Measurements from ENCODE around the gene PROSER3.
"Not testable (repeated sequence)": the region's sequence is repeated elsewhere in the genome, so short reads cannot be mapped to it uniquely, and the experiment has no call there.

Gene PROSER3

DNA sequence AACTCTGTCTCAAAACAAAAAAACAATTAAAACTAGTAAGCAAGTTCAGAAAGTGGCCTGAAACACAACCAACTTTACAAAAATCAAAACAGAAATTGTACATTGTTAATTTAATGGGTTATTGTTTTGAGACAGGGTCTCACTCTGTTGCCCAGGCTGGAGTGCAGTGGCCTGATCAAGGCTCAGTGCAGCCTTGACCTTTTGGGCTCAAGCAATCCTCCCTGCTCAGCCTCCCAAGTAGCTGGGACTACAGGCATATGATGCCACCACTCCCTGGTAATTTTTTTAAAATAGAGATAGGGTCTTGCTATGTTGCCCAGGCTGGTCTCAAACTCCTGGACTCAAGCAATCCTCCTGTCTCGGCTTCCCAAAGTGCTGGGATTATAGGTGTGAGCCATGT, 37.6 kb downstream of the PROSER3 start:
- not testable (repeated sequence) for DNase-seq

DNA sequence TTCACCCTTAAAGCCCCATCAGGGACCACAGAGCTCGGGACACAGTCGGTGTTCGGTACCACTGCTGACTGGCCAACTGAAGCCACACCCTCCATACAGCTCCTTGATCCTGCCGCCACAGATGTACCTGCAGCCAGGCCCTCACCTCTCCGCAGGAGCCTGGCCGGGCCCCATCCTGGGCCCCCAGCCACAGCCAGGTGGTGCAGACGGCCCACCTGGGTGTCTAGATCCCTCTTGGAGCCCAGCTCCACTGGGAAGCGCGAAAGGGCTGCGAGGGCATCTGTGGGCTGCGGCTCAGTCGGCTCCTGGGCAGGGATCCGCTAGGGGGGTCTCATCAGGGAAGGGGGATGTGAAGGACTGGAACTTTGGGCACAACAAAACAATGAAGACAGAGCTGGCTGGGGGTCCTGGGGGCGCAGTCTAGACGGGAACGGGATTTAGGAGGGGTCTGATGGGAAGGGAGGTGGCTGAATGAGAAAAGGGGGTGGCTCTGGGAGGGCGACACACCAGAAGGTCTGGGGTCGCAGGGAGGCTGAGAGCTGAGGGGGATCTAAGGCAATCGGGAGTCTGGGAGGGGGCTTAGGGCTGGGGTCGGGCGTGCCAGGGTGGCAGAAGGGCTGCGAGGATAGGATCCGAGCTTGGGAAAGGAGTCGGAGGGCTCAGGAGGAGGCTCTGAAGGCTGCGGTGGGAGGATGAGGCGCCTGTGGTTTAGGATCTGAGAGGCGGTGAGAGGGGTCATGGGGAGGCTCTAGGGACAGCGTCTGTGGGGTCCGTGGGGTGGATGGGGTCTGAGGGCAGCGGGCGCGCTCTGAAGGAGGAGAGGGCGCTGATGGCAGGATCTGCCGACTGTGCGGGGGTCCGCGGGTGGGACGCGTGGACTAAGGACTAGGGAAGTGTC, 38.9 kb downstream of the PROSER3 start:
- DNase-seq = no peak

DNA sequence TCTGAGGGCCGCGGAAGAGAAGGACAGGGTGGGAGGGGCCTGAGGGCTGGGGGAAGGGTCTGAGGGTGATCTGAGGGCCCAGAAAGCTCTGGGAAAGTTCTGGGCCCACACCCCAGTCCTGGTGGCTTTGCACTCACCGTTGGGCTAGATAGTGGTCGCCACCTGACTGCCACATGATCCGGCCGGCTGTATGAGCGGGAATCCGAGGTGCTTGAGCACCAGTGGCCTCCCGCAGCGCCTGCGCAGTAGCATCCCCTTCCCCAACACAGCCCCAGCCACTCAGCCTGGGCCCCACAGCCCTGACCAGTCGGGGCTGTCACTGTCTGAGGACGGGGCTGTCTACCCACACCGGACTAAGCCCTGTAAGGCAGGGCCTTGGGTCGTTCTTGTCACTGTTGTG, 39.7 kb downstream of the PROSER3 start:
- no peak for DNase-seq

DNA sequence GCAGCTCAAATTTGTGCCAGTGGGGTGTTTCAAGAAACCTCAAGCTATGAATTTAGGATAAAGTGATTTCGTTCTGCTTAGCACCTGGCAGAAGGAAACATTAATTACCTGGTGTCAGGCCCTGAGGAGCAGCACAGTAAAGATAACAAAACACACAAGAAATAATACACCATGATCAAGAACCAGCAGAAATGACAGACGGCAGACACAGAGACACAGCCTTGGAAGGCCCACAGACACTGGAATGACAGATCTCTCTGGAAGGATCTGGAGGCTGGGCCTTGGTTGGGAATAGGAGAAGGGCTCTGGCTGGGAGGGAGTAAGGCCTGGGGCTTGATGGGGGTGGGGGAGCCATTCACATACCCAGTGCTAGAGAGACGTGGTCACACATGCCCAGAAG, 43.9 kb downstream of the PROSER3 start:
- DNase-seq = no peak

DNA sequence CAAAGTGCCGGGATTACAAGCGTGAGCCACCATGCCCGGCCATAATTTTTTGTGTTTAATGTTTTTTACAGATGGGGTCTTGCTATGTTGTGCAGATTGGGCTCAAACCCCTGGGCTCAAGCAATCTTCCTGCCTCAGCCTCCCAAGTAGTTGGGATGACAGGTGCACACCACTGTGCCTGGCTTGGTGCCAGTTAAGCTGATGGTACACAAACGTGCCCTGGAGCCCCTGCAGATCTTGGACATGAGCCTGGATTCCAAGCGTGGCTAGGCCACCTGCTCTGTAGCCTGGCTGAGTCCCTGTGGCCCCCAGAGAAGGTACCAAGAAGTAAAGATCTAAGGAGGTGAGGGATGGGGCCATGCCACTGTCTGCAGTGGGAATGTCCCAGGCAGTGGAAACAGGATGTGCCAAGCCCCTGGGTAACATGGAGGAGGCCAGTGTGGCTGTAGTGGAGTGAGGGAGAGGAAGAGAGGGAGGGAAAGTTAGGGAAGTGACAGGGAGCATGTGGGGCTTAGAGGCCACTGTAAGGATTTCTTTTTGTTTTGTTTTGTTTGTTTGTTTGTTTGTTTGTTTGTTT, 47.6 kb downstream of the PROSER3 start:
- no peak for DNase-seq

DNA sequence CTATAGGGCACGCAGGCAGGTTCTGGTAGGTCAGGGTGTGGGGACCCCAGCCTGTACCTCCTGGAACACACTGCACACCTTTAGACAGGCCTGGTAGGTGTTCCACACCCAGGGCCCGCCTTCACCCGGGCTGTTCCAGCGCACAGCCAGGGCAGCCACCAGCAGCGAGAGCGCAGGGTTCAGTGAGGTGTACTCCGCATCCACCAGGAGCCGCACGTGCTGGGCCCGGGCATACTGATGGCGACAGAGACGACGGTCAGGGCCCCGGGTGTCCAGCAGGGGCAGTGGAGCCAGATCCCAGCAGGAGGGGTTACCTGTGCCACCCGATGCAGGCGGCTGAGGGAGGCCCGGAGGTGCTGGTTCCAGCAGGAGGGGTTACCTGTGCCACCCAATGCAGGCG, 48.6 kb downstream of the PROSER3 start:
- DNase-seq = no peak

DNA sequence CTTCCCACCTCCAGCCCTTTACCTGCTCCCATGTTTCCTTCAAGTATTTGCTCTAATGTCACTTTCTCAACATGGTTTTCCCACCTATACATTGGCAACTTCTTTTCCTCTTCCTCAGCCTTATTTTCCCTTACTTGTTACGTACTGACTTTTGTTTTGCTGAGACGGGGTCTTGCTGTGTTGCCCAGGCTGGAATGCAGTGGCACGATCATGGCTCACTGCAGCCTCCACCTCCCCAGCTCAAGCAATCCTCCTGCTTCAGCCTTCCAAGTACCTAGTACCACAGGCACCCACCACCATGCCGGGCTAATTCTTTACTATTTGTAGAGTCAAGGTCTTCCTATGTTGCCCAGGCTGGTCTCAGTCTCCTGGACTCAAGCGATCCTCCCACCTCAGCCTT, 49.7 kb downstream of the PROSER3 start:
- no peak for DNase-seq

DNA sequence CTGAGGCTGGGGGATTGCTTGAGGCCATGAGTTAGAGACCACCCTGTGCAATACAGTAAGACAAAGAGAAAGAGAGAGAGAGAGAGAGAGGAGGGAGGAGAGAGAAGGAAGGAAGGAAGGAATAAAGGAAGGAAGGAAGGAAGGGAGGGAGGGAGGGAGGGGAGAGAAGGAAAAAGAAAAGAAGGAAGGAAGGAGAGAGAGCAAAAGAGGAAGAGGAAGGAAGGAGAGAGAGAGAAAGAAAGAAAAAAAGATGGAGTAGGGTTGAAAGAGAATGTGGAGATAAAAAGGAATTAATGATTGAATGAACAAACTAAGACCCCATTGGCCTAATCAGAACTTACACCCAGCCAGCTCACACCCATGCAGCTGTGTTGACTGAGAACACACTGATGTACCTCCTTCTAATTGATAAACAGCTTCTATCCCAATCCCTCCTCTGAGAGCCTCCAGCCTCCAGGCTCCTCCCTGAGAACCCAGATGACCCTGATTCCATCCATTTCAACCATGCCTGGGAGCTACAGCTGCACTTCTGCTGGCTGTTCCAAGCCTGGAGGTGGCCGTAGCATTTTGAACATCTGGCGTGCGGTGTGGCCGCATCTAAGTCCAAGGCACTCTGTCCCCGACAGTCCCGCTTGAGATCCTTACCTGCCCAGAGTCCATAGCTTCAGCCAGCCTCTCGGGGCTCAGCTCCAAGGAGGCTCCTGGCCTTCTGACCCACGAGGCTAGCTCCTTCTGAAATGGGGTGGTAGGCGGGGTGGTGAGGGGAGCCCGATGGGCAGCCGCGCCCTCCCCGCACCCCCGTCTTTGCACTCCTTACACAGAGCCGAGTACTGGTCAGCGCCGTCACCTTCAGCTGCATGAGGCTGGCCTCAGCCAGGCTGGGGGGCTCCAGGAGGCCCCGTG, 53.6 kb downstream of the PROSER3 start:
- DNase-seq = no peak

DNA sequence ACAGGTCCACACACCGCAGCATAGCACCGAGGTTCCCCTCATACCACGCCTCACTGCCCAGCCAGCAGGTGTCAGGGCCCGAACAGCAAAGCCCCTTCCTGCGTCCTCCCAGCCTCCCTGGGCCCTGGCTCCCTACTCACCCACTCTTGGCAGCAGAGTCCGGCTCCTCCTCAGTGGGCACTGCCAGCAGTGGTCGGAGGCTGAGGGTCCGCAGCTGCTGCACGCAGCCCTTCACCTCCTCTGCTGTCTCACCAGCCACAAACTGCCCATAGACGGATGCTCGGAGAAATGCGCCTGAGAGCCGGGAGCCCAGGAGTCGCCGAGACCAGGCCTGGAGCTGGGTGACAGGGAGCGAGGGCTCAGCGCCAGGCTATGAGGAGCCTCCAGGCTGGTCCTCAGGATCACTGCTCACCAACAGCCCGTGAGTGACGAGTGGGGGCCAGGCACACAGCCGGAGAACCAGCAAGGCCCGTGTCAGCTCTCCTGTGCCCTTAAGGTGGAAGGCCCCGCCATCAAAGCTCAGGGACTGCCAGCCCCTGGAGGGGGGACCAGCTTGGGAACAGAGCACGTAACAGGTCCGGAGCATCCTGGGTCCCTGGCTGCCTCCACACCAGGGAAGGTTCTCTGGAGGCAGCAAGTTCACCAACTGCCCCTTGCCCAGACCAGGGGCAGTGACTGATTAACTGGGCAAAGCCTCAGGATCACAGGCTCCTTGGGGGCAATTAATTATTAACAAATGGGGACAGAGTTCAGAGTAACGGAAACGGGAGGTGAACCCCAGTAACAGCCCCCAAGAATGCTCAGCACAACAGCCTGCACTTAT, 54.5 kb downstream of the PROSER3 start, which contains the start of gene PRODH2:
PRODH2 (minus strand) TSS at position 626 of the 823 bp plus-strand sequence; CDS start at position 586, 40 bp downstream.
- DNase-seq = no peak

DNA sequence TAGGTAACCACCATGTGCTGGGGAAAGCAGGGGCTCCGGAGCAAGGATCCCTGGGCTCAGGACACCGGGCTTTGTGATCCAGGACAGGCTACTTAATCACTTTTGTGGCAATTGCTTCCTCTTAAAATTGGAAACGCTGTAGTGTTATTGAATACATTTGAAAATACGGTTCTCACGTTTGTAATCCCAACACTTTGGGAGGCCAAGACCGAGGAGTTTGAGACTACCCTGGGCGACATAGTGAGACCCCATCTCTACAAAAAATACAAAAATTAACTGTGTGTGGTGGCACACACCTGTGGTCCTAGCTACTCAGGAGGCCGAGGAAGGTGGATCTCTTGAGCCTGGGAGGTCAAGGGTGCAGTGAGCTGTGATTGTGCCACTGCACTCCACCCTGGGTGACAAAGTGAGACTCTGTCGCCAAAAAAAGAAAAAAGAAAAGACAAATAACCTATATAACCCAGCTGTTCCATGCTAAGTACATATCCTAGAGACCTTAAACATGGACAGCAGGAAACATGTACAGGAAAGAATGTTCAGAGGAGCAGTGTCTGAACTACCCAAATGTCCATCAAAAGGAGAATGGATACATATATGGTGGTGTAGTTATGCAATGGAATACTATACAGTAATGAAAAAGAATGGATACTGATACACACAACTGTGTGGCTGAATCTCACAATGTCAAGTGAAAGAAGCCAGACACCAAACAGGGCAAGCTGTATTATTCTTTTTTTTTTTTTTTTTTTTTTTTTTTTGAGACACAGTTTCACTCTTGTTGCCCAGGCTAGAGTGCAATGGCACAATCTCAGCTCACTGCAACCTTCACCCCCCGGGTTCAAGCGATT, 55.3 kb downstream of the PROSER3 start:
- no peak for DNase-seq

DNA sequence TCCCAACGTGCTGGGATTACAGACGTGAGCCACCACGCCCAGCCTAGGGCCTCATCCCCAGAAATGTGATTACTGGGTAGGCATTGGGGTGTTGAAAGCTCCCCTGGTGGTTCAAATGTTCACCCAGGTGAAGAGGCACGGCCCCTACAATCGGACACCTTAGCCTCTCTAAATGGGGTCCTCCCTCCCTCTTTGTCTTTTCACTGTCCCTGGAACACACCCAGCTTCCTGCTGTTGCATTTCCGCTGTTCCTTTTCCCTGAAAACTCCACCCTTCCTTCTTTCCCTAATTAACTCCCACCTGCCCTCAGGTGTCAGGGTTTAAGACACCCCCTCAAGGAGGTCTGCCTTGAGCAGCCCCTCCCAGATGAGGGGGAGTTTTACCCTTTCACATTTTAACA, 58.3 kb downstream of the PROSER3 start:
- no peak for DNase-seq

DNA sequence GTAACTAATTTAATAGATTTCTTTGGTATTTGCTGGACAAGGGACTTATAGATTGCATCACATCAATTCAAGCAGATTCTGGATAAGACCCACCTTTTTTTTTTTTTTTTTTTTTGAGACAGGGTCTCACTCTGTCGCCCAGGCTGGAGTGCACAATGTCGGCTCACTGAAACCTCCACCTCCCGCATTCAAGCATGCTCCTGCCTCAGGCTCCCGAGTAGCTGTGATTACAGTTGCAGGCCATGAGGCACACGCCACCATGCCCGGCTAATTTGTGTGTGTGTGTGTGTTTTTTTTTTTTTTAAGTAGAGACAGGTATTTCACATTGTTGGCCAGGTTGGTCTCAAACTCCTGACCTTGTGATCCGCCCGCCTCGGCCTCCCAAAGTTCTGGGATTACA, 58.9 kb downstream of the PROSER3 start:
- DNase-seq = no peak

DNA sequence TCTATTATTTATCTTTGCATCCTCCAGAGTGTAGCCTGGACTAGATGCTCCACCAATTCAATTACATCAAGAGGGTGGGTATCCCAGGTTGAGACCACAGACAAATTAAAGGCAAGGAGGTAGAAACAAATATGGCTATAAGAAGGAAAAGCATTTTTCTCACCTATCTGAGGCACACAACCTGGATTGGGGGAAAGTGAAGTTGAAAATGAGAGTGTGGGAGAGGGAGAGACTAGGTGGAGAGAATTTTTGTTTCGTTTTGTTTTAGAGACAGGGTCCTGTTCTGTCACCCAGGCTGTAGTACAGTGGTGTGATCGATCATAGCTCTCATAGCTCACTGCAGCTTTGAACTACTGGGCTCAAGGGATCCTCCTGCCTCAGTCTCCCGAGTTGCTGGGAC, 60.5 kb downstream of the PROSER3 start:
- no peak for DNase-seq
